Measurements from ENCODE around the gene TTLL7. TPM values are rescaled to one million over a fixed set of nuclear protein-coding genes. Genes with fewer than 3 reads are reported as not detected.

TTLL7 gene
- total RNA-seq, 1 donor from 2014 or later: 0.58 TPM

GRCh38 chr1:83829106-83829505 lies 169.8 kb downstream of the TTLL7 start:
- Mint-ChIP-seq H3K9me3 (no peaks in the 10 kb centered on the region), H3K27ac (no peak overlapping the region), H3K4me3 (no peak overlapping the region), H3K4me1 (no peaks in the 10 kb centered on the region), H3K27me3 (no peaks in the 10 kb centered on the region), H3K36me3 (ENCODE audit: low read depth) (no peaks in the 10 kb centered on the region)
- intact Hi-C loops (cut with micrococcal nuclease): no loop called here
- DNase-seq: no peak

GRCh38 chr1:83828456-83828855 lies 170.5 kb downstream of the TTLL7 start:
- intact Hi-C loops (cut with micrococcal nuclease): no loop called here
- H3K9me3 Mint-ChIP-seq: peaks cover 5% of the 10 kb centered on the region
- no peak overlapping the region for H3K27ac Mint-ChIP-seq
- no peaks in the 10 kb centered on the region for H3K36me3 Mint-ChIP-seq (ENCODE audit: low read depth)
- H3K4me1 Mint-ChIP-seq: no peaks in the 10 kb centered on the region
- DNase-seq: no peak
- H3K4me3 Mint-ChIP-seq: no peak overlapping the region
- no peaks in the 10 kb centered on the region for H3K27me3 Mint-ChIP-seq

GRCh38 chr1:83827741-83828140 lies 171.2 kb downstream of the TTLL7 start:
- Mint-ChIP-seq H3K4me1 (no peaks in the 10 kb centered on the region), H3K36me3 (ENCODE audit: low read depth) (no peaks in the 10 kb centered on the region), H3K9me3 (peaks cover 5% of the 10 kb centered on the region), H3K27me3 (no peaks in the 10 kb centered on the region), H3K27ac (no peak overlapping the region), H3K4me3 (no peak overlapping the region)
- no peak for DNase-seq
- intact Hi-C loops (cut with micrococcal nuclease): no loop called here

- Mint-ChIP-seq H3K9me3 (peaks cover 14% of the 10 kb centered on the region), H3K4me1 (no peaks in the 10 kb centered on the region), H3K4me3 (no peak overlapping the region), H3K27me3 (no peaks in the 10 kb centered on the region), H3K27ac (no peak overlapping the region), H3K36me3 (ENCODE audit: low read depth) (no peaks in the 10 kb centered on the region)
- no peak for DNase-seq
- intact Hi-C loops (cut with micrococcal nuclease): no loop called here
Observed at GRCh38 chr1:83822208-83822607, 176.7 kb downstream of the TTLL7 start.

- intact Hi-C loops (cut with micrococcal nuclease): no loop called here
- H3K36me3 Mint-ChIP-seq (ENCODE audit: low read depth): no peaks in the 10 kb centered on the region
- H3K27ac Mint-ChIP-seq: no peak overlapping the region
- H3K27me3 Mint-ChIP-seq: no peaks in the 10 kb centered on the region
- DNase-seq: no peak
- no peak overlapping the region for H3K4me3 Mint-ChIP-seq
- H3K9me3 Mint-ChIP-seq: peaks cover 14% of the 10 kb centered on the region
- no peaks in the 10 kb centered on the region for H3K4me1 Mint-ChIP-seq
Observed at GRCh38 chr1:83819436-83819835, 179.5 kb downstream of the TTLL7 start.

- H3K27ac Mint-ChIP-seq: no peak overlapping the region
- H3K4me1 Mint-ChIP-seq: no peaks in the 10 kb centered on the region
- intact Hi-C loops (cut with micrococcal nuclease): no loop called here
- H3K36me3 Mint-ChIP-seq (ENCODE audit: low read depth): no peaks in the 10 kb centered on the region
- no peak for DNase-seq
- H3K9me3 Mint-ChIP-seq: peaks cover 12% of the 10 kb centered on the region
- no peak overlapping the region for H3K4me3 Mint-ChIP-seq
- H3K27me3 Mint-ChIP-seq: no peaks in the 10 kb centered on the region
Observed at GRCh38 chr1:83818916-83819315, 180.0 kb downstream of the TTLL7 start.

- DNase-seq: no peak
- no peaks in the 10 kb centered on the region for H3K36me3 Mint-ChIP-seq (ENCODE audit: low read depth)
- no peak overlapping the region for H3K4me3 Mint-ChIP-seq
- no peaks in the 10 kb centered on the region for H3K27me3 Mint-ChIP-seq
- peaks cover 5% of the 10 kb centered on the region for H3K9me3 Mint-ChIP-seq
- H3K4me1 Mint-ChIP-seq: no peaks in the 10 kb centered on the region
- H3K27ac Mint-ChIP-seq: no peak overlapping the region
- intact Hi-C loops (cut with micrococcal nuclease): no loop called here
Observed at GRCh38 chr1:83816836-83817235, 182.1 kb downstream of the TTLL7 start.

- DNase-seq: no peak
- H3K27me3 Mint-ChIP-seq: no peaks in the 10 kb centered on the region
- H3K4me3 Mint-ChIP-seq: no peak overlapping the region
- H3K9me3 Mint-ChIP-seq: peaks cover 5% of the 10 kb centered on the region
- intact Hi-C loops (cut with micrococcal nuclease): no loop called here
- H3K27ac Mint-ChIP-seq: no peak overlapping the region
- no peaks in the 10 kb centered on the region for H3K36me3 Mint-ChIP-seq (ENCODE audit: low read depth)
- no peaks in the 10 kb centered on the region for H3K4me1 Mint-ChIP-seq
Observed at GRCh38 chr1:83815330-83815729, 183.6 kb downstream of the TTLL7 start.

Other genes with a start within 250 kb of the TTLL7 start
- gene PRKACB, start 145.1 kb upstream of the TTLL7 start, total RNA-seq: 19.1 and 19.3 TPM in 2 replicates